Body of pancreas (tissue), 4 donors: ENCODE measurements around the gene SLCO2B1. TPM values are rescaled to one million over a fixed set of nuclear protein-coding genes. Genes with fewer than 3 reads are reported as not detected.

ENCODE experiments used
- ATAC-seq: fragments of 150-250 bp; one replicate; pipeline ENCODE4 v1.9.1; 2016
- DNase-seq, 4 donors: peaks; one replicate each; pipeline ENCODE4 v3.0.0-alpha.2; 2019
- H3K27ac ChIP-seq, 4 donors: fragments of 200-600 bp; sonication (generic); 1 replicate in 3 of 4; 2 replicates in 1 of 4; pipeline versions ENCODE4 v1.5.1 to v1.6.1; 2016 to 2019; ENCODE audit warnings: mild to moderate bottlenecking in 1 of 4, mixed read lengths in 1 of 4, moderate library complexity in 1 of 4
- H3K27me3 ChIP-seq, 2 donors: fragments of 200-600 bp; sonication (generic); one replicate each; pipeline ENCODE4 v1.6.0; 2016; ENCODE audit warnings: mild to moderate bottlenecking in 1 of 2
- H3K36me3 ChIP-seq, 2 donors: fragments of 200-600 bp; sonication (generic); replicated peaks in 1 of 2; 2 replicates each; pipeline ENCODE4 v1.5.1; 2016; ENCODE audit warnings: low read depth in 2 of 2; ENCODE audit not compliant: insufficient read depth in 1 of 2
- H3K4me1 ChIP-seq: fragments of 200-600 bp; sonication (generic); one replicate; pipeline ENCODE4 v1.6.0; 2016
- H3K4me3 ChIP-seq, 2 donors: fragments of 200-600 bp; sonication (generic); 1 replicate in 1 of 2; 2 replicates in 1 of 2; pipeline ENCODE4 v1.5.1; 2016 to 2019
- H3K9me3 ChIP-seq, 3 donors: fragments of 200-600 bp; sonication (generic); 1 replicate in 2 of 3; 2 replicates in 1 of 3; pipeline ENCODE4 v1.5.1; 2016
- CTCF ChIP-seq, 7 experiments: fragments of 450-650 bp in 4 of 7; fragments of 200-600 bp in 3 of 7; sonication (generic) in 3 of 7; IDR thresholded peaks; one replicate each; pipeline ENCODE4 v1.5.1; 2016 to 2019; ENCODE audit warnings: antibody characterized with exemption in 7 of 7
- POLR2A ChIP-seq, 3 donors: fragments of 450-650 bp; IDR thresholded peaks; one replicate each; pipeline ENCODE4 v1.6.1; 2016; ENCODE audit warnings: antibody characterized with exemption in 3 of 3, mild to moderate bottlenecking in 2 of 3
- WGBS, 2 donors: methylation state at CpG; one replicate each; pipeline ENCODE4 v1.1.5; 2017; 5-methylcytosine and 5-hydroxymethylcytosine counted together
- intact Hi-C: fragments of 100-400 bp; cut with DNase I; formaldehyde crosslinking; loops from one replicate; pipeline ENCODE4 v1.15.1; 2023
- total RNA-seq, 2 donors: library from RNA; depleted of rRNA; stranded (reverse); fragments of >200 nt; gene quantifications; one replicate each; pipeline ENCODE4 v1.1.0, GENCODE V29; 2016

Gene SLCO2B1
- total RNA-seq, 2 donors from 2014 or later = 33.7 to 101 TPM

GRCh38 chr11:75236062-75236461 is 85.2 kb downstream of the SLCO2B1 start:
- 64 to 67% methylated on average over 8 of the region's 8 CpGs for WGBS, 2 donors

GRCh38 chr11:75237050-75237449 is 86.1 kb downstream of the SLCO2B1 start:
- no peak for ATAC-seq
- WGBS, 2 donors = 80 to 98% methylated on average over 5 to 8 of the region's 8 CpGs
- H3K4me1 ChIP-seq = peaks cover 11% of the 10 kb centered on the region
- H3K36me3 ChIP-seq = no peaks in the 10 kb centered on the region
- DNase-seq = no peak
- H3K27me3 ChIP-seq = peaks cover 0 to 10% of the 10 kb centered on the region in 2 donors
- no peak overlapping the region for H3K4me3 ChIP-seq
- H3K9me3 ChIP-seq = no peaks in the 10 kb centered on the region
- no peak for TF ChIP-seq CTCF (IDR thresholded peaks at IDR 0.05)
- TF ChIP-seq POLR2A (IDR thresholded peaks at IDR 0.05) = no peak
- H3K27ac ChIP-seq = no peak overlapping the region
- intact Hi-C loops = no loop called here

More at GRCh38 chr11:75236062-75236461, 85.2 kb downstream of the SLCO2B1 start:
- H3K4me3 ChIP-seq = no peak overlapping the region
- no peaks in the 10 kb centered on the region for H3K9me3 ChIP-seq
- H3K27ac ChIP-seq = no peak overlapping the region
- TF ChIP-seq CTCF (IDR thresholded peaks at IDR 0.05) (no peak), POLR2A (IDR thresholded peaks at IDR 0.05) (no peak)
- H3K27me3 ChIP-seq = peaks cover 0 to 9% of the 10 kb centered on the region in 2 donors
- ATAC-seq (no peak), DNase-seq (no peak)
- intact Hi-C loops = no loop called here
- H3K36me3 ChIP-seq = no peaks in the 10 kb centered on the region
- peaks cover 9% of the 10 kb centered on the region for H3K4me1 ChIP-seq

GRCh38 chr11:75238595-75239440 is 87.9 kb downstream of the SLCO2B1 start:
- Histone ChIP-seq H3K27ac (no peak overlapping the region), H3K36me3 (no peaks in the 10 kb centered on the region), H3K9me3 (no peaks in the 10 kb centered on the region), H3K27me3 (peaks cover 0 to 10% of the 10 kb centered on the region in 2 donors), H3K4me3 (no peak overlapping the region), H3K4me1 (peaks cover 15% of the 10 kb centered on the region)
- DNase-seq (no peak), ATAC-seq (no peak)
- intact Hi-C loops = no loop called here
- TF ChIP-seq CTCF (IDR thresholded peaks at IDR 0.05) (no peak), POLR2A (IDR thresholded peaks at IDR 0.05) (no peak)
- WGBS, 2 donors = 82 to 87% methylated on average over 9 of the region's 9 CpGs

- intact Hi-C loops = loop anchor here (10.0 kb wide), 1 partner anchor 215 kb away; no protein-coding TSS in a partner anchor
- peaks cover 0 to 10% of the 10 kb centered on the region in 2 donors for H3K27me3 ChIP-seq
- no peak for ATAC-seq
- DNase-seq = no peak
- H3K4me3 ChIP-seq = no peak overlapping the region
- TF ChIP-seq CTCF (IDR thresholded peaks at IDR 0.05) (no peak), POLR2A (IDR thresholded peaks at IDR 0.05) (no peak)
- H3K36me3 ChIP-seq = no peaks in the 10 kb centered on the region
- no peaks in the 10 kb centered on the region for H3K9me3 ChIP-seq
- peaks cover 15% of the 10 kb centered on the region for H3K4me1 ChIP-seq
- H3K27ac ChIP-seq = no peak overlapping the region
- WGBS, 2 donors = 56 to 64% methylated on average over 9 to 10 of the region's 10 CpGs
Observed at GRCh38 chr11:75239531-75240290, 88.8 kb downstream of the SLCO2B1 start.
